ENCODE results near the gene FAH.

DNA sequence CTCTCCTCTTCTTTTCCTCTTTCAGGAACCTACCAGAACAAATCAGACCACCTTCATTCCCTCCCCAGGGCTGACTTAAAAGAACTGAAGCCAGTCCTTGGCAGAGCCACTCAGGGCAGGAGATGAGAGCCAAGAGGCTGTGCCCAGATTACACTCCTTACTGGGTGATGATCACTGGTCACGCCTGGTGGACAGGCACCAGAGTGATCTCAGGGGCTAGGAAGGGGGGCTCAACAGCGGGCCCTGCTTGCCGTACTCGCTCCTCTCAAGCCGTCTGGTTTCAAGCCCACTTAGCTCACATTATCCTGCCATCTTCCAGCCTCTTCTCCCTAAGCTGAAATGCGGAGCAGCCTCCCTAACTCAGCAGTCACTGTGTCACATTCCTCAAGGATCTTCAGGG is 1.7 kb upstream of the FAH start:
- TF ChIP-seq EZH2 (IDR thresholded peaks at IDR 0.05) (no peak), POLR2AphosphoS5 (IDR thresholded peaks at IDR 0.05; ENCODE audit: borderline replicate concordance, low read depth, low read length) (no peak)

Measured in SK-N-MC (cell line).